Renal cortical epithelial cell (primary cell): Measurements from ENCODE around the gene KCNG4. TPM values are rescaled to one million over a fixed set of nuclear protein-coding genes. Genes with fewer than 3 reads are reported as not detected.

ENCODE experiments used
- DNase-seq: peaks from one replicate; pipeline ENCODE4 v3.0.0-alpha.2; 2011; ENCODE audit warnings: low read depth
- total RNA-seq: library from RNA; depleted of rRNA; stranded (reverse); fragments of >200 nt; gene quantifications from 2 replicates; pipeline ENCODE4 v1.2.3, GENCODE V29; 2014

The KCNG4 gene
- not detected in 2 replicates for total RNA-seq

GRCh38 chr16:84239909-84240308 lies at the start of gene KCNG4:
TSS of gene KCNG4 (minus strand) at chr16:84240012. CDS start at chr16:84237485, 2,527 bp downstream.
- no peak for DNase-seq

GRCh38 chr16:84288902-84289301 lies 49.1 kb upstream of the KCNG4 start:
- DNase-seq, result no peak

- DNase-seq, result peak; percentile 91
Observed at GRCh38 chr16:84286578-84287240, 46.9 kb upstream of the KCNG4 start.

DNA sequence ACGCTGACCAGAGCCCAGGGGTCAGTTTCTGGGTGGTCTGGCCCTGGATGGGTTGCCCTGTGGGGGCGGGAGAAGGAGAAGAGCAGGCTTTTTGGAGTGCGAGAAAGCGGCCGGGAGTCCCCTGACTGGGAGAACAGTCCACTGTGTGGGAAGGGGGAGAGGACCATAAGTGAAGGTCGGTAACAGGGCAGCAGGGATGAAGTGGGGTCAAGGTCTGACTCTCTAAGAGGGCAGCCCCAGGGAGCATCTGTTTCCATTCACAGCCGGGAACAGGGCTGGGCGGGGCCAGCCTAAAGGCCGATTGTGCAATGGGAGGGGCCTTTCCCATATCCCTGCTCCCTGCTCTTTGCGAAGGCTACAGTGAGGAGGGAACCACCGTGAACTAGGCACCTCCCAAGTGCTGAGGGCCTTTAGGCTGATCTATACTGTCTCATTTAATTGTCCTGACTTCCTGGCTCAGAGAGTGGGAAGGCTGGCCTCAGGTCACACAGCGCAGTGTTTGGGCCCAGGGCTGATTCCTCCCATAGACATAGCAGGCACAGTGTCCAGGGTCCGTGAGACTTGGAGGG lies 44.4 kb upstream of the KCNG4 start:
- no peak for DNase-seq

GRCh38 chr16:84283314-84284153 lies 43.7 kb upstream of the KCNG4 start:
- no peak for DNase-seq

DNA sequence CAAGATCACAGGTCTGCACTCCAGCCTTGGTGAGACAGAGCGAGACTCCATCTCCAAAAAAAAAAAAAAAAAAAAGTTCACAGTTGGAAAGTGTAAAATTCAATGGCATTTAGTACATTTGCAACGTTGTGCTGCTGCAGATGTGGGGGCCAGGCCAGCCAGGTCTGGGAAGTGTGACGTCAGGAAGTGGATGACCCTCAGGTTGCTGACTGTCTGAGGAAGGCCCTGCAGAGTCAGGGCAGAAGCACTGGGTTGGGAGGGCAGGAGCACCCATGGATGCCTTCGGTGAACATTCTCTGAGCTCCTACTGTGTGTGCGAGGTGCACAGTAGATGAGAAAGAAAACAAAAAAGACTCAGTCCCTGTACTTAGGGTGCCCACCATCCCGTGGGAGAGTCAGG lies 42.7 kb upstream of the KCNG4 start:
- no peak for DNase-seq

GRCh38 chr16:84281074-84281473 lies 41.3 kb upstream of the KCNG4 start:
- no peak for DNase-seq

- no peak for DNase-seq
Observed at GRCh38 chr16:84279881-84280280, 40.1 kb upstream of the KCNG4 start.

GRCh38 chr16:84278968-84279367 lies 39.2 kb upstream of the KCNG4 start:
- no peak for DNase-seq

DNA sequence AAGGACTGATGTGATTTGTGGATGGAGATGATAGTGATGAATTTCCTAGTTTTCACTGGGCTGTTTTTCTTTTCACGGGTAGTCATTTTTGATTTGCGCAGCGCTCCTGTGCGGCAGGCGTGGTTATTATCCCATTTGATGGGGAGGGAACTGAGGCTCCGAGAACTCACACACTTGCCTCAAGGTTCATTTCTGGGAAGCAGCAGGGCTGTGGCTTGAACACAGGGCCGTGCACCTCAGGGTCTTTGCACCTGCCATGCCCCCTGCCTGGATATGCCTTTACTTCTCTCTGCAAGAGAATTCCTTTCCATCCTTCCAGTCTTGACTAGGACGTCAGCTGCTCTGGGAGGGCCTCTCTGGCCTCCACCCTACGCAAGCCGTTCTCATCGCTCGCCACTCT lies 38.5 kb upstream of the KCNG4 start:
- DNase-seq, result no peak

DNA sequence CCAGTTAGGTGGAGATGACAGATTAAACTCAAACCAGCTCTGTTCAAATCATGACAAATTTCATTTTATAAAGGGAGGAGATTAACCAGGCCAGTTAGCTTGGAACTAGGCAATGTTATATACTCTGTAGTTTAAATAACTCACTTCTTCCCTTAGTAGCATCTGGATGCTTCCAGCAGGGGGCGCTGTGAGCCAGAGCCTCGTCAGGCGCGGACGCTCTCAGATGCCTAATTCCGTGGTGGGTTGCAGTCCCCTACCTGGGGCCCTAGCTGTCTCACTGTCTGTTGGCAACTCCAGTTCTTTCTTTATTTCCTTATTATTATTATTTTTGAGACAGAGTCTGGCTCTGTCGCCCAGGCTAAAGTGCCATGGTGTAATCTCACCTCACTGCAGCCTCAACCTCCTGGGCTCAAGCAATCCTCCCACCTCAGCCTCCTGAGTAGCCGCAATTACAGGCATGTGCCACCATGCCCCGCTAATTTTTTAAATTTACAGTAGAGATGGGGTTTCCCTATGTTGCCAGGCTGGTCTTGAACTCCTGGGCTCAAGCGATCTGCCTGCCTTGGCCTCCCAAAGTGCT lies 37.5 kb upstream of the KCNG4 start:
- peak; percentile 22 for DNase-seq

DNA sequence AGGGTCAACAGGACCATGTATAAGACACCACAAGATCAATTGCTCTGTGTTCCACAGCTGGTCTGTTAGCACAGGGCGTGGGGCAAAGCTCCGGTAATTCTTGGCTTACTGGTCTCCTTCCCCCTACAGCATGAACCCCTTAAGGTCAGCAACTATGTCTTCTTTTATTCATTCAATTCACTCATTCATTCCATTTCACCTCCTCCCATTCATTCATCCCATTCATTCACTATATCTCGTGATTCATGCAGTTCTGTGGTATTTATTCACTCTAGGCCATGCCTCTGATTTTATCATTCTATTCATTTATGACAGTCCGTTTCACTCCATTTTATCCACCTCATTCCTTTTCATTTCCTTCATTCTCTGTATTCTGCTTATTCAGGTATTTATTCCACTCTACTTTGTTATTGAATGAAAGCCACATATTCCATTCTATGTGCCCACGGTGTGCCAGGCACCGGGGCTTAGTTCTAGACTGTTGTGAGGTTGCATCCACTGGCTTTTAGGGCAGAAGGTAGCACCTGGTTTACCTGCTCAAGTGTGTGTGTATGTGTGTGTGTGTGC lies 35.9 kb upstream of the KCNG4 start:
- DNase-seq, result no peak

DNA sequence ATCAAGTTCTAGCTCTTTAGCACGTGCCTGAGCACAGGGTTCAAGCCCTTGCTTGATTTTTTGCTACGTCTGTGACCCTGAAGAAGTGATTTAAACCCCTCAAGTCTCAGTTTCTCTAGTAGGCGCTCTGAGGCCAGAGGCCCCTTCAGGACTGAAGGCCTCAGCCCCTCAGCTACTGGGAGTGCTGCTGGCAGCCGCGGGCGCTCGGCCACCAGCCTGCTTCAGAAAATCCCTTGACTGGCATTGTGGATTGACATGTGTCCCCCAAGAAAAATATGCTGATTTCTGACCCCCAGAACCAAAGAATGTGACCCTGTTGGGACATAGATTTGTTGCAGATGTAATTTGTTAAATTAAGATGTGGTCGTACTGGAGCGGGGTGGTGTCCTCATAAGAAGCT lies 34.7 kb upstream of the KCNG4 start:
- no peak for DNase-seq

DNA sequence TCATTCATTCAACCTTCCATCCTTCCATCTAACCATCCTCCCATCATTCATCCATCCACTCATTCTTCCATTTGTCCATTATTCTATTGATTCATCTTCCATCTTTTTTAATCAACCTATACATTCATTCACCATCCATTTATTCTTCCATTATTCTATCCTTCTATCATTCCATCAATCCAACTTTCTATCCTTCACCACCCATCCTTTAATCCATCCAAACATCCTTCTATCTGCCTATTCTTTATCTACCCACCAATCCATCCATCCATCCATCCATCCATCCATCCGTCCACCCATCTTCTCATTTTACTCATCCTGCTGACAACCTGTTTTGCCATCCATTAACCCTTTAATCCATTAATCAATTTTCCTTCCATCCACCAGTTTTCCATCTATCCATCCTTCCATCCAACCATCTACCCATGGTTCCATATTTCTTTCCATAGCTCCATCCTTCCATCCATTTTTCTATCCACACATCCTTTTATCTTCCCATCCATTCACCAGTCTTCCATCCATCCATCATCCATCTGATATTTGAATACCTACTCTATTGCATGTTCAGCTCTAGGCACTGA lies 33.0 kb upstream of the KCNG4 start:
- no peak for DNase-seq

DNA sequence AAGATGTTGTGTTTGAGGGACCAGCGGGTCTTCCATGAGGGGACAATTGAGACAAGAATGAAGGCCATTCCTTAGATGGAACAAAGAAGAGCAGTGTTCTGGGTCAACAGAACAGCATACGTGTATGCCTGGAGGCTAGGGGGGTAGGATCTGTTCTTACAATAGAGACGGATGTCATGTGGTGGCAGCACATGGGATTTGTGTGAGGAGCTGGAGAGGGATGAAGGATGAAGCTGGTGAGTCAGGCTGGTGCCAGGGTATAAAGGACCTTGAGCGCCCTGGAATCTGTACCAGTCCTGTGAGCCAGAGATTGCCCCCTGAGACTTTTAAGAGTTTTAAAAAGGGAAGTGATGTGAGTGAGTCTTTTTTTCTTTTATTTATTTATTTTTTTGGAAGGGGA lies 32.1 kb upstream of the KCNG4 start:
- DNase-seq, result no peak

DNA sequence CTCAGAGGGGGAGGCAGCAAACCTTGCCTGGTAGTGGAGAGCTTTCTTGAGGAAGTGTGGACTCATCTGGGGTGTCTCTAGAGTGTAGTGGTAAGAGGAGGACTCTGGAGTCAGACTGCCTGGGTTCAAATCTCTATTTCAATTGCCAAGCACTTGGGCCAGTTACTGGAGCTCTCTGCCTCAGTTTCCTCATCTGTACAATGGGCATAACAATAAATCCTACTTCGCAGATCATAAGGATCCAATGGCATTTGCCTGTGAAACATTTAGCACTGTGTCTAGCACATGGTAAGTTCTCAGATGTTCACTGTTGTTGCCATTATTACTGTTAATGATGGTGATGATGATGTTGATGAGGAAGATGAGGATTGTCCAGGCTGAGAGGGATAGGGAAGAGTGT lies 31.2 kb upstream of the KCNG4 start:
- DNase-seq, result no peak

GRCh38 chr16:84270531-84270930 lies 30.7 kb upstream of the KCNG4 start:
- no peak for DNase-seq

- DNase-seq, result no peak
Observed at GRCh38 chr16:84270071-84270470, 30.3 kb upstream of the KCNG4 start.

DNA sequence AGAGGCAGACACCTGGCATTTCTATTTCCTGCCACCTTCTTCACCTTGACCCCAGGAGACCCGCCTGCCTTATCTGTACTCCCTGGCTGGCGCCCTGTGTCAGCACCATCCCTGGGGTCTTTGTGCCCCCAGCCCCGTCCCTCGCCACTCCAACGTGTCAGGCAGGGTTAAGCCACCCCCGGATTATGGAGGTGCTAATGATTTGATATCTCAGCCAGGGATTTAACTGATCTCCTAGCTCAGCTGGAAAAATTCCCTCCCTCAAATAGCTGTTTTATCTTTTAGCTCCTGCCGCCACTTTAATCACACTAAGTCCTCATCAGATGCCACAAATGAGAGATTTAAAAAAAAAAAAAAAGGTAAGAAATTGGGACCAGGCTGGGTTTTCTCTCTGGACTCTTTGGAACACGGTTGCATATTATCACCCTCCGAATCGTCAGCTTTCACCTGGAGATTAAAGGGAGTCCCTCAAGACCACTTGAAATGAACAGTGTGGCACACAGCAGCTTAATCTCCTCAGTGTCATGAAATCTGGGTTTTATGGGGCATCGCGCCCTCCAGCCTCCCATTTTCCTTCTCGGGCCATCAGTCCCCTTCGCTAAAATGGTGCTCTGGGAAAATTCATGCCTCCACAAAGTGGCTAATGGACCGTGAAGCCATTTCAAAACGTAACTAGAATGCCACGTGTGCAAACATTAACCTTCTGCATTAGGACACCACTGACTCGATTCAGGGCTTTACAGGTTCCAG lies 28.7 kb upstream of the KCNG4 start:
- peak; percentile 89 for DNase-seq

- DNase-seq, result no peak
Observed at GRCh38 chr16:84267380-84267779, 27.6 kb upstream of the KCNG4 start.

- peak; percentile 76 for DNase-seq
Observed at GRCh38 chr16:84266451-84266850, 26.6 kb upstream of the KCNG4 start.
